Keratinocyte (primary cell): Measurements from ENCODE around the gene ALOX12B. TPM values are rescaled to one million over a fixed set of nuclear protein-coding genes. Genes with fewer than 3 reads are reported as not detected.

Source experiments
- DNase-seq: peaks from one replicate; pipeline ENCODE4 v3.0.0-alpha.2; 2011; ENCODE audit warnings: low read depth, missing footprints, low spot score
- FAIRE-seq: peaks from 2 replicates; lab custom pipeline; 2011; peaks lifted over from hg19 to GRCh38; lab: Jason Lieb, UNC
- H2AFZ ChIP-seq: 2 replicates; pipeline ENCODE4 v1.6.0; 2012; ENCODE audit warnings: low read length, control low read depth, inconsistent platforms; ENCODE audit not compliant: control insufficient read depth
- H3K27ac ChIP-seq: 2 replicates; pipeline ENCODE4 v1.5.1; 2011; ENCODE audit warnings: low read length; ENCODE audit not compliant: control insufficient read depth, insufficient read depth
- H3K27me3 ChIP-seq: 3 replicates; pipeline ENCODE4 v1.6.0; 2011; ENCODE audit warnings: low read length; ENCODE audit not compliant: control insufficient read depth, insufficient read depth; ENCODE audit errors: extremely low read depth
- H3K36me3 ChIP-seq, 2 experiments: 2 replicates in 1 of 2; 3 replicates in 1 of 2; pipeline ENCODE4 v1.5.1; 2011; ENCODE audit warnings: low read length in 2 of 2, mild to moderate bottlenecking in 1 of 2; ENCODE audit not compliant: control insufficient read depth in 2 of 2, insufficient read depth in 2 of 2; ENCODE audit errors: extremely low read depth in 1 of 2
- H3K4me1 ChIP-seq: 3 replicates; pipeline ENCODE4 v1.5.1; 2011; ENCODE audit warnings: low read length; ENCODE audit not compliant: control insufficient read depth, insufficient read depth; ENCODE audit errors: extremely low read depth
- H3K4me2 ChIP-seq: 3 replicates; pipeline ENCODE4 v1.6.0; 2011; ENCODE audit warnings: low read depth, low read length; ENCODE audit not compliant: control insufficient read depth, insufficient read depth; ENCODE audit errors: extremely low read depth
- H3K4me3 ChIP-seq, 3 experiments: fragments of 200-600 bp in 1 of 3; sonication (generic) in 1 of 3; 2 replicates in 2 of 3; 3 replicates in 1 of 3; pipeline ENCODE4 v1.5.1; 2011 to 2016; ENCODE audit warnings: low read length in 3 of 3, mild to moderate bottlenecking in 3 of 3, control low read depth in 2 of 3, inconsistent platforms in 1 of 3, low read depth in 1 of 3, mixed read lengths in 1 of 3, mixed run types in 1 of 3, moderate library complexity in 1 of 3; ENCODE audit not compliant: control insufficient read depth in 2 of 3, insufficient read depth in 2 of 3; ENCODE audit errors: extremely low read depth in 1 of 3
- H3K79me2 ChIP-seq: 2 replicates; pipeline ENCODE4 v1.6.0; 2012; ENCODE audit warnings: low read length; ENCODE audit not compliant: control insufficient read depth, insufficient read depth
- H3K9ac ChIP-seq: 3 replicates; pipeline ENCODE4 v1.6.0; 2011; ENCODE audit warnings: low read length; ENCODE audit not compliant: control insufficient read depth, insufficient read depth; ENCODE audit errors: extremely low read depth
- H3K9me1 ChIP-seq: 3 replicates; pipeline ENCODE4 v1.6.0; 2011; ENCODE audit warnings: low read length; ENCODE audit not compliant: control insufficient read depth, insufficient read depth; ENCODE audit errors: extremely low read depth
- H3K9me3 ChIP-seq: 2 replicates; pipeline ENCODE4 v1.5.1; 2012; ENCODE audit warnings: low read depth, low read length; ENCODE audit not compliant: control insufficient read depth
- H4K20me1 ChIP-seq: 3 replicates; pipeline ENCODE4 v1.6.0; 2011; ENCODE audit warnings: low read length; ENCODE audit not compliant: control insufficient read depth, insufficient read depth; ENCODE audit errors: extremely low read depth
- CTCF ChIP-seq, 3 experiments: IDR thresholded peaks in 1 of 3; conservative IDR thresholded peaks in 1 of 3; optimal IDR thresholded peaks in 1 of 3; 2 replicates in 2 of 3; 3 replicates in 1 of 3; pipeline versions ENCODE3 to v1.5.1; 2011; ENCODE audit warnings: low read length in 3 of 3, mild to moderate bottlenecking in 3 of 3, moderate library complexity in 2 of 3, control low read depth in 1 of 3, inconsistent platforms in 1 of 3; ENCODE audit not compliant: insufficient read depth in 2 of 3; ENCODE audit errors: extremely low read depth in 1 of 3
- EZH2 ChIP-seq: IDR thresholded peaks from one replicate; pipeline ENCODE4 v1.6.1; 2012; ENCODE audit warnings: inconsistent platforms, mild to moderate bottlenecking, low read length, moderate library complexity
- dilution Hi-C: fragments of 300-500 bp; cut with MboI; formaldehyde crosslinking; loops from one replicate; pipeline ENCODE4 v1.7.0; 2020; ENCODE audit warnings: low sequenced_read_pairs; ENCODE audit not compliant: extremely low pct_ligation_motif_present
- polyA plus RNA-seq, 5 experiments: library from polyadenylated mRNA; depleted of rRNA in 3 of 5; stranded (reverse) in 3 of 5; stranded (forward) in 1 of 5; unstranded in 1 of 5; fragments of >200 nt; gene quantifications; 1 replicate in 1 of 5; 2 replicates in 3 of 5; 3 replicates in 1 of 5; pipeline versions ENCODE4 v1.2.1 to v1.2.3, GENCODE V29; 2011 to 2012; ENCODE audit warnings: missing spikeins in 2 of 5, low read depth in 1 of 5, low replicate concordance in 1 of 5

The ALOX12B gene
- polyA plus RNA-seq, 1 donor (not counting 4 experiments of a cell fraction or from before 2014, with no cell fraction given) = 0.47 TPM

GRCh38 chr17:8072341-8072728, 15.2 kb downstream of the ALOX12B start:
- Histone ChIP-seq H3K27ac (no peak overlapping the region), H4K20me1 (no peaks in the 10 kb centered on the region), H3K9me1 (no peaks in the 10 kb centered on the region), H3K9me3 (no peaks in the 10 kb centered on the region), H2AFZ (no peak overlapping the region), H3K79me2 (no peaks in the 10 kb centered on the region), H3K36me3 (no peaks in the 10 kb centered on the region), H3K27me3 (peaks cover 43% of the 10 kb centered on the region), H3K4me2 (peak overlapping the region; percentile 99), H3K9ac (no peak overlapping the region), H3K4me3 (peak overlapping the region in 1 of 3 experiments; percentile 77), H3K4me1 (peaks cover 11% of the 10 kb centered on the region)
- no peak for DNase-seq
- no peak for TF ChIP-seq CTCF (optimal IDR thresholded peaks at IDR 0.05 in 1 of 3, IDR thresholded peaks at IDR 0.05 in 1 of 3, conservative IDR thresholded peaks at IDR 0.05 in 1 of 3; ENCODE audit: extremely low read depth in 1 of 3, insufficient read depth in 2 of 3, low read length in 3 of 3)
- no peak for TF ChIP-seq EZH2
- dilution Hi-C loops = no loop called here
- no peak for FAIRE-seq

GRCh38 chr17:8071496-8071895, 16.0 kb downstream of the ALOX12B start:
- dilution Hi-C loops = no loop called here
- H3K79me2 ChIP-seq = no peaks in the 10 kb centered on the region
- H3K9me3 ChIP-seq = no peaks in the 10 kb centered on the region
- no peak for TF ChIP-seq CTCF (optimal IDR thresholded peaks at IDR 0.05 in 1 of 3, IDR thresholded peaks at IDR 0.05 in 1 of 3, conservative IDR thresholded peaks at IDR 0.05 in 1 of 3; ENCODE audit: extremely low read depth in 1 of 3, insufficient read depth in 2 of 3, low read length in 3 of 3)
- TF ChIP-seq EZH2 = no peak
- H4K20me1 ChIP-seq = no peaks in the 10 kb centered on the region
- H3K9ac ChIP-seq = no peak overlapping the region
- no peak overlapping the region for H3K27ac ChIP-seq
- no peak overlapping the region for H2AFZ ChIP-seq
- no peaks in the 10 kb centered on the region for H3K9me1 ChIP-seq
- DNase-seq = no peak
- H3K36me3 ChIP-seq = no peaks in the 10 kb centered on the region
- no peak overlapping the region for H3K4me2 ChIP-seq
- FAIRE-seq = no peak
- H3K4me1 ChIP-seq = peaks cover 11% of the 10 kb centered on the region
- peaks cover 43% of the 10 kb centered on the region for H3K27me3 ChIP-seq
- H3K4me3 ChIP-seq = no peak overlapping the region
